Measurements from ENCODE around the gene PERM1. TPM values are rescaled to one million over a fixed set of nuclear protein-coding genes. Genes with fewer than 3 reads are reported as not detected.
"Not testable (repeated sequence)": the region's sequence is repeated elsewhere in the genome, so short reads cannot be mapped to it uniquely, and the experiment has no call there.

PERM1 gene
- total RNA-seq, 1 donor from 2014 or later = not detected

- DNase-seq (ENCODE audit: low spot score); intact Hi-C loops (cut with DNase I); ATAC-seq: not testable (repeated sequence)
These were observed 36.4 kb upstream of the PERM1 start for GRCh38 chr1:1018321-1018685.

GRCh38 chr1:1017397-1018320 is 35.8 kb upstream of the PERM1 start:
- intact Hi-C loops (cut with DNase I); ATAC-seq; DNase-seq (ENCODE audit: low spot score): not testable (repeated sequence)

- DNase-seq (ENCODE audit: low spot score) (no peak), ATAC-seq (no peak)
- intact Hi-C loops (cut with DNase I) = no loop called here
These were observed 33.1 kb upstream of the PERM1 start for GRCh38 chr1:1014799-1015681.

GRCh38 chr1:1013922-1014648 is 32.2 kb upstream of the PERM1 start:
- ATAC-seq (peak; percentile 58), DNase-seq (ENCODE audit: low spot score) (no peak)
- intact Hi-C loops (cut with DNase I) = no loop called here

- intact Hi-C loops (cut with DNase I) = no loop called here
- ATAC-seq (peak; percentile 94), DNase-seq (ENCODE audit: low spot score) (peak; percentile 94)
These were observed 31.4 kb upstream of the PERM1 start, which contains the start of gene ISG15 for GRCh38 chr1:1013105-1013921. Gene ISG15, plus strand, starts transcription at chr1:1013497. Its CDS starts 77 bp downstream, at chr1:1013574.

GRCh38 chr1:1012736-1013104 is 30.8 kb upstream of the PERM1 start:
- not testable (repeated sequence) for ATAC-seq

GRCh38 chr1:1011396-1011949 is 29.6 kb upstream of the PERM1 start:
- ATAC-seq = no peak
- intact Hi-C loops (cut with DNase I) = no loop called here
- DNase-seq (ENCODE audit: low spot score) = no peak

More at GRCh38 chr1:1012736-1013104, 30.8 kb upstream of the PERM1 start:
- intact Hi-C loops (cut with DNase I); DNase-seq (ENCODE audit: low spot score): not testable (repeated sequence)

- ATAC-seq; DNase-seq (ENCODE audit: low spot score); intact Hi-C loops (cut with DNase I): not testable (repeated sequence)
These were observed 28.2 kb upstream of the PERM1 start for GRCh38 chr1:1010131-1010530.

- DNase-seq (ENCODE audit: low spot score) = no peak
- ATAC-seq = no peak
- intact Hi-C loops (cut with DNase I) = no loop called here
These were observed 24.6 kb upstream of the PERM1 start for GRCh38 chr1:1006305-1007159.

GRCh38 chr1:1005774-1006304 is 23.9 kb upstream of the PERM1 start:
- intact Hi-C loops (cut with DNase I) = no loop called here
- ATAC-seq (no peak), DNase-seq (ENCODE audit: low spot score) (no peak)

GRCh38 chr1:1004780-1005697 is 23.1 kb upstream of the PERM1 start:
- intact Hi-C loops (cut with DNase I) = no loop called here
- no peak for ATAC-seq
- no peak for DNase-seq (ENCODE audit: low spot score)

GRCh38 chr1:1004420-1004779 is 22.5 kb upstream of the PERM1 start:
- intact Hi-C loops (cut with DNase I) = no loop called here
- ATAC-seq (no peak), DNase-seq (ENCODE audit: low spot score) (no peak)

GRCh38 chr1:1003618-1004419 is 21.9 kb upstream of the PERM1 start:
- ATAC-seq = no peak
- intact Hi-C loops (cut with DNase I) = no loop called here
- DNase-seq (ENCODE audit: low spot score) = no peak

GRCh38 chr1:1001057-1001783 is 19.3 kb upstream of the PERM1 start:
- ATAC-seq (no peak), DNase-seq (ENCODE audit: low spot score) (no peak)
- intact Hi-C loops (cut with DNase I) = no loop called here

Data from sciatic nerve (tissue), 2 donors.